Testis (tissue), 2 donors: ENCODE measurements around the gene SLC9A2.

Experiments used
- CTCF ChIP-seq, 3 experiments: fragments of 450-650 bp in 2 of 3; fragments of 200-600 bp in 1 of 3; sonication (generic) in 1 of 3; IDR thresholded peaks; one replicate each; pipeline ENCODE4 v1.5.1; 2016 to 2019; ENCODE audit warnings: antibody characterized with exemption in 3 of 3, mild to moderate bottlenecking in 2 of 3, moderate library complexity in 1 of 3
- POLR2A ChIP-seq: fragments of 450-650 bp; IDR thresholded peaks from one replicate; pipeline ENCODE4 v1.6.1; 2017; ENCODE audit warnings: antibody characterized with exemption, mild to moderate bottlenecking, moderate library complexity

GRCh38 chr2:102678442-102678841 is 59.1 kb downstream of the SLC9A2 start:
- TF ChIP-seq CTCF (IDR thresholded peaks at IDR 0.05): no peak
- no peak for TF ChIP-seq POLR2A
